Loucy (cell line): ENCODE results near the gene PRTFDC1.

Experiments
- EZH2phosphoT487 ChIP-seq: fragments of 200-600 bp; IDR thresholded peaks from 2 replicates; pipeline ENCODE4 v1.6.1; 2018; ENCODE audit warnings: antibody characterized with exemption, mild to moderate bottlenecking, moderate library complexity, borderline replicate concordance
- TF ChIP-seq, protein P1 (sequence below): fragments of 200-600 bp; sonication (generic); conservative IDR thresholded peaks from 2 replicates; pipeline ENCODE4 v1.5.1; 2014; ENCODE audit warnings: mild to moderate bottlenecking, antibody characterized with exemption, low read length

DNA sequence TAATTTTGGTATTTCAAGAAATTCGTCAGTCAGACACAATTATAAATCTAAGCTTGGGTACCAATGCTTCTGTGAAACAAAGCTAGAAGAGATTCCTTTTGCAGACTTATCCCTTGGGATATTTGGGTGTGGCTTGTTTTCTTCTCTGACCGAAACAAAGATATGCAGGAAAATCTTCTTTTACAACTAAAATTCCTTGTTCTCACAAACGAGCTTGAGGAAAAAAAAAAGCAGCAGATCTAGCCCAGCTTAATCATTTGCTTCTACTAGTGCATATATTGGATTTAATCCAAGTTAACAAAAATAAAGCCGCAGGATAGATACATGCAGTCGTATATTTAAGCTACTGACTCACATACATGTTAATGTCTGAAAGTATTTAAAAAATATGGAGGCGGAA is 104.2 kb downstream of the PRTFDC1 start:
- TF ChIP-seq, protein P1, sequence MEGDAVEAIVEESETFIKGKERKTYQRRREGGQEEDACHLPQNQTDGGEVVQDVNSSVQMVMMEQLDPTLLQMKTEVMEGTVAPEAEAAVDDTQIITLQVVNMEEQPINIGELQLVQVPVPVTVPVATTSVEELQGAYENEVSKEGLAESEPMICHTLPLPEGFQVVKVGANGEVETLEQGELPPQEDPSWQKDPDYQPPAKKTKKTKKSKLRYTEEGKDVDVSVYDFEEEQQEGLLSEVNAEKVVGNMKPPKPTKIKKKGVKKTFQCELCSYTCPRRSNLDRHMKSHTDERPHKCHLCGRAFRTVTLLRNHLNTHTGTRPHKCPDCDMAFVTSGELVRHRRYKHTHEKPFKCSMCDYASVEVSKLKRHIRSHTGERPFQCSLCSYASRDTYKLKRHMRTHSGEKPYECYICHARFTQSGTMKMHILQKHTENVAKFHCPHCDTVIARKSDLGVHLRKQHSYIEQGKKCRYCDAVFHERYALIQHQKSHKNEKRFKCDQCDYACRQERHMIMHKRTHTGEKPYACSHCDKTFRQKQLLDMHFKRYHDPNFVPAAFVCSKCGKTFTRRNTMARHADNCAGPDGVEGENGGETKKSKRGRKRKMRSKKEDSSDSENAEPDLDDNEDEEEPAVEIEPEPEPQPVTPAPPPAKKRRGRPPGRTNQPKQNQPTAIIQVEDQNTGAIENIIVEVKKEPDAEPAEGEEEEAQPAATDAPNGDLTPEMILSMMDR, result no peak
- TF ChIP-seq EZH2phosphoT487, result no peak
